Testis (tissue), 3 donors: Measurements from ENCODE around the gene HAPLN1. TPM values are rescaled to one million over a fixed set of nuclear protein-coding genes. Genes with fewer than 3 reads are reported as not detected.

ENCODE experiments used
- DNase-seq: peaks from one replicate; pipeline ENCODE4 v3.0.0-alpha.2; 2019
- H3K27ac ChIP-seq, 2 donors: fragments of 200-600 bp; sonication (generic); one replicate each; pipeline ENCODE4 v1.5.1; 2019
- H3K27me3 ChIP-seq: fragments of 200-600 bp; sonication (generic); one replicate; pipeline ENCODE4 v1.5.1; 2019
- H3K36me3 ChIP-seq: fragments of 200-600 bp; sonication (generic); one replicate; pipeline ENCODE4 v1.5.1; 2017; ENCODE audit warnings: low read depth; ENCODE audit errors: missing control alignments
- H3K4me1 ChIP-seq: fragments of 200-600 bp; sonication (generic); one replicate; pipeline ENCODE4 v1.5.1; 2019
- H3K4me3 ChIP-seq, 2 donors: fragments of 200-600 bp; sonication (generic); one replicate each; pipeline ENCODE4 v1.5.1; 2017 to 2019
- H3K9me3 ChIP-seq: fragments of 200-600 bp; sonication (generic); one replicate; pipeline ENCODE4 v1.5.1; 2017
- CTCF ChIP-seq, 3 experiments: fragments of 450-650 bp in 2 of 3; fragments of 200-600 bp in 1 of 3; sonication (generic) in 1 of 3; IDR thresholded peaks; one replicate each; pipeline ENCODE4 v1.5.1; 2016 to 2019; ENCODE audit warnings: antibody characterized with exemption in 3 of 3, mild to moderate bottlenecking in 2 of 3, moderate library complexity in 1 of 3
- POLR2A ChIP-seq: fragments of 450-650 bp; IDR thresholded peaks from one replicate; pipeline ENCODE4 v1.6.1; 2017; ENCODE audit warnings: antibody characterized with exemption, mild to moderate bottlenecking, moderate library complexity
- WGBS, 2 donors: methylation state at CpG; one replicate each; pipeline ENCODE4 v1.1.5; 2018; 5-methylcytosine and 5-hydroxymethylcytosine counted together
- intact Hi-C: fragments of 100-400 bp; cut with DNase I; formaldehyde crosslinking; loops from one replicate; pipeline ENCODE4 v1.15.1; 2023; ENCODE audit warnings: low total_unique reads
- polyA plus RNA-seq: library from polyadenylated mRNA; stranded (reverse); fragments of 350-450 nt; fragmentation: Illumina TruSeq; extraction: RNeasy Lipid Tissue Mini Kit (QIAGEN cat#74804); gene quantifications from one replicate; pipeline ENCODE4 v1.2.3, GENCODE V29; 2014; ENCODE audit warnings: low read depth, low replicate concordance; ENCODE audit not compliant: insufficient read depth
- total RNA-seq, 2 donors: library from RNA; depleted of rRNA; stranded (reverse); fragments of >200 nt; gene quantifications; one replicate each; pipeline ENCODE4 v1.2.3, GENCODE V29; 2016

Gene HAPLN1
- total and polyA plus RNA-seq, 3 donors from 2014 or later: not detected

GRCh38 chr5:83708170-83708569 is 12.5 kb downstream of the HAPLN1 start:
- TF ChIP-seq CTCF (IDR thresholded peaks at IDR 0.05): no peak
- no peak for TF ChIP-seq POLR2A
- intact Hi-C loops: no loop called here
- DNase-seq: no peak
- 97 to 100% methylated on average over 1 of the region's 1 CpG for WGBS, 2 donors
- no peak overlapping the region for H3K4me3 ChIP-seq
- no peak overlapping the region for H3K27ac ChIP-seq
- H3K36me3 ChIP-seq: no peaks in the 10 kb centered on the region
- H3K27me3 ChIP-seq: no peaks in the 10 kb centered on the region
- H3K9me3 ChIP-seq: no peaks in the 10 kb centered on the region
- no peaks in the 10 kb centered on the region for H3K4me1 ChIP-seq

- H3K27ac ChIP-seq: no peak overlapping the region
- H3K4me3 ChIP-seq: no peak overlapping the region
- H3K4me1 ChIP-seq: no peaks in the 10 kb centered on the region
- no peak for DNase-seq
- no peaks in the 10 kb centered on the region for H3K36me3 ChIP-seq
- H3K27me3 ChIP-seq: no peaks in the 10 kb centered on the region
- no peak for TF ChIP-seq CTCF (IDR thresholded peaks at IDR 0.05)
- no peak for TF ChIP-seq POLR2A
- H3K9me3 ChIP-seq: no peaks in the 10 kb centered on the region
- 88% methylated on average over 2 of the region's 2 CpGs for WGBS, 2 donors
- intact Hi-C loops: no loop called here
These were observed 17.6 kb downstream of the HAPLN1 start for GRCh38 chr5:83703059-83703458.

- H3K4me1 ChIP-seq: no peaks in the 10 kb centered on the region
- DNase-seq: no peak
- no peak overlapping the region for H3K27ac ChIP-seq
- no peaks in the 10 kb centered on the region for H3K9me3 ChIP-seq
- no peak for TF ChIP-seq POLR2A
- TF ChIP-seq CTCF (IDR thresholded peaks at IDR 0.05): no peak
- H3K4me3 ChIP-seq: no peak overlapping the region
- 70 to 83% methylated on average over 6 of the region's 6 CpGs for WGBS, 2 donors
- no peaks in the 10 kb centered on the region for H3K36me3 ChIP-seq
- H3K27me3 ChIP-seq: no peaks in the 10 kb centered on the region
- intact Hi-C loops: no loop called here
These were observed 18.8 kb downstream of the HAPLN1 start for GRCh38 chr5:83701886-83702285.

DNA sequence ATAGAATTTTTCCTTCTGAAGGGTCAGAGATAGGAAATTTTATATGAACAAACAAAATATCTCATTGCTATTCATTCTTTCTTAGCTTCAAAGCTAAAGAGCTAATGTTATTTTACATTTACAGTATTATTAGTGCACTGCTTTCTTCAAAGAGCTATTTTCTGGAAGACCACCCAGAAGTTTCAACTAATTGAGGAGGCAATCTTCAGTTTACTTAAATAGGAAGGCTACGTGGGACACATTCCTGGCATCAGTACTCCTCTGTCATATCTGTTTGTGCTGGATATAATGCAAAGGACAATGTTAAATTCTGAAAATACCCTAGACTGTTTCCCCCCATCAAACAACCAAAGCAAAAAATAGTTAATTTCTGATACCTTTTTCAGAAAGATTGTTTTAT is 30.8 kb downstream of the HAPLN1 start:
- Histone ChIP-seq H3K27me3 (no peaks in the 10 kb centered on the region), H3K9me3 (no peaks in the 10 kb centered on the region), H3K4me1 (no peaks in the 10 kb centered on the region), H3K36me3 (no peaks in the 10 kb centered on the region), H3K27ac (no peak overlapping the region), H3K4me3 (no peak overlapping the region)
- 59 to 81% methylated on average over 1 of the region's 1 CpG for WGBS, 2 donors
- intact Hi-C loops: no loop called here
- TF ChIP-seq POLR2A (no peak), CTCF (IDR thresholded peaks at IDR 0.05) (no peak)
- no peak for DNase-seq

DNA sequence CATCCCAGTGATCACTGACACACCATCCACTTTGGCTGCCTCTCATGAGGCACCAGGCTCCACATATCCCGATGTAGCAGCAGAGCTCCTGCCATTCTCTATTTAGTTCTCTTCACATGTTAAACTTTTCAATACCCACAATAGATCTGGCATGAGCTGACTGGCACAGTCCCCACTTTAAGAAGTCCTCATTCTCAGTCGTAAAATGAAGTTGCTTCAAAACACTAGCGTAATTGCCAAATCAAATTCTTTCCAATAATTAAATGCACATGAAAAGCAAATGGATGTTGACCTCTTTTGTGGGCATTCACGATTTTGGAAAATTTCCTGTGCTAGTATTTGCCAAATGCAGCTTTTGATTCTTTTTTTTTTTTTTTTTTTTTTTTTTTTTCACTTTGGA is 32.4 kb downstream of the HAPLN1 start:
- Histone ChIP-seq H3K4me3 (no peak overlapping the region), H3K27ac (no peak overlapping the region), H3K9me3 (no peaks in the 10 kb centered on the region), H3K27me3 (no peaks in the 10 kb centered on the region), H3K4me1 (no peaks in the 10 kb centered on the region), H3K36me3 (no peaks in the 10 kb centered on the region)
- intact Hi-C loops: no loop called here
- no peak for DNase-seq
- WGBS, 2 donors: 78 to 86% methylated on average over 4 of the region's 4 CpGs
- TF ChIP-seq CTCF (IDR thresholded peaks at IDR 0.05): no peak
- no peak for TF ChIP-seq POLR2A
